22Rv1 (cell line): ENCODE measurements around the gene RTP3.

Source experiments
- CTCF ChIP-seq: fragments of 450-650 bp; IDR thresholded peaks from 2 replicates; pipeline ENCODE4 v1.5.1; 2017; ENCODE audit warnings: mild to moderate bottlenecking
- ZFX ChIP-seq: fragments of 450-650 bp; IDR thresholded peaks from 2 replicates; pipeline ENCODE4 v1.6.1; 2017; ENCODE audit warnings: antibody characterized with exemption, borderline replicate concordance

- TF ChIP-seq CTCF (no peak), ZFX (no peak)
These were observed 16.1 kb upstream of the RTP3 start for GRCh38 chr3:46481636-46482035.
